ENCODE data around the gene SPRED1. TPM values are rescaled to one million over a fixed set of nuclear protein-coding genes. Genes with fewer than 3 reads are reported as not detected.
"Not testable (repeated sequence)": the region's sequence is repeated elsewhere in the genome, so short reads cannot be mapped to it uniquely, and the experiment has no call there.

Gene SPRED1
- total RNA-seq, 1 donor from 2014 or later = 25.6 TPM

DNA sequence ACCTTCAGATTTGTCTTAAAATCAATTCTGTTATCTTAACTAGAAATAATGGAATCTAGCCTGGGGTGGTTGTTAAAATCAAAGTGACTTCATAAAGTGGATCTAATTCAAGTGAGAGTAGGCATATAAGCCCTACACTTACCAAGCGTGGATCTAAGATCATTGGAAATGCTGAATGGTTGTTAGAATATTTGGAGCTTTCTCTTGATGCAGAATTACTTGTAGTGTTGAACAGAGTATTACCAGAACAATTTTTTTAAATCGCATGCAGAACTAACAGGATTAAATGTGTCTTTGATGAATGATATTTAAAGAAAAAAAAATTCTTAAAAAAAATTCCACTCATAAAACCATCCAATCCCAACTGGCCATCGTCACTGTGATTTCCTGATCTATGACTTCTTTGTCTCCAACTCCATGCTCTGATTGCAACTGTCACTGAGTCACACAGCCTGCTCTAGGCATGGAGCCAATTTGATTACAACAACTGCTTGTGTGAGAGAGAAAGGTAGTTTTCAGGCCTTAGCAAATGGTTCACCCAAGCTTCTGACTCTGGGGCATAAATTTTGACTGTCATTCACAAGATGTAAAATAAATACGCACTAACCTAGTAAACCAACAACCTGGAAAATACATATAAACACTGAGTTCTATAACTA lies 25.9 kb upstream of the SPRED1 start:
- DNase-seq (ENCODE audit: extremely low spot score, unreplicated experiment) = no peak
- no peaks in the 10 kb centered on the region for H3K9me3 Mint-ChIP-seq
- TF ChIP-seq CTCF (conservative IDR thresholded peaks at IDR 0.05) = no peak
- H3K36me3 Mint-ChIP-seq = no peaks in the 10 kb centered on the region
- H3K27me3 Mint-ChIP-seq = no peaks in the 10 kb centered on the region
- peaks cover 22% of the 10 kb centered on the region for H3K4me1 Mint-ChIP-seq (ENCODE audit: unreplicated experiment)
- H3K4me3 Mint-ChIP-seq = no peak overlapping the region
- H3K27ac Mint-ChIP-seq = no peak overlapping the region

- H3K4me1 Mint-ChIP-seq (ENCODE audit: unreplicated experiment) = peaks cover 22% of the 10 kb centered on the region
- H3K27me3 Mint-ChIP-seq = no peaks in the 10 kb centered on the region
- no peak for TF ChIP-seq CTCF (conservative IDR thresholded peaks at IDR 0.05)
- H3K36me3 Mint-ChIP-seq = no peaks in the 10 kb centered on the region
- H3K9me3 Mint-ChIP-seq = no peaks in the 10 kb centered on the region
- DNase-seq (ENCODE audit: extremely low spot score, unreplicated experiment) = no peak
- no peak overlapping the region for H3K4me3 Mint-ChIP-seq
- H3K27ac Mint-ChIP-seq = no peak overlapping the region
Observed at GRCh38 chr15:38227941-38228340, 24.7 kb upstream of the SPRED1 start.

DNA sequence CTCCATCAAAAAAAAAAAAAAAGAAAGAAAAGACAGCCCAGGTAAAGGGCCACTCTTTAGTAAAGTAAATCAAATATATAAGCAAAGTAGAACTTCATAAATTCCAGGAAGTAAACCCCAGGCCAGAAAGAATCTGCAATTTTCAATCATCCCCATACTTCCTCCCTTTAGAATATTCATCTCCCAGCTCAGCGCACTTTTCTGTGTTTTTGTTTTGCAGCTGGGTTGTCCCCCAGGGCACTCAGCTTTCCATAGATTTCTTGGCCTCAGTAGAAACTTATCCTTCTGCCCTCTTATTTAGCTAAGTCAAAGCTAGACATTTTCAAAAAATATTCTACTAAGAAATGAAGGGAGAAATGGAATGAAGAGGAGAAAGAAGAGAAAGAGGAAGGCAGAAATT lies 24.0 kb upstream of the SPRED1 start:
- Mint-ChIP-seq H3K9me3 (no peaks in the 10 kb centered on the region), H3K27ac (no peak overlapping the region), H3K27me3 (no peaks in the 10 kb centered on the region), H3K36me3 (no peaks in the 10 kb centered on the region), H3K4me1 (ENCODE audit: unreplicated experiment) (peaks cover 22% of the 10 kb centered on the region), H3K4me3 (no peak overlapping the region)
- no peak for DNase-seq (ENCODE audit: extremely low spot score, unreplicated experiment)
- TF ChIP-seq CTCF (conservative IDR thresholded peaks at IDR 0.05) = no peak

DNA sequence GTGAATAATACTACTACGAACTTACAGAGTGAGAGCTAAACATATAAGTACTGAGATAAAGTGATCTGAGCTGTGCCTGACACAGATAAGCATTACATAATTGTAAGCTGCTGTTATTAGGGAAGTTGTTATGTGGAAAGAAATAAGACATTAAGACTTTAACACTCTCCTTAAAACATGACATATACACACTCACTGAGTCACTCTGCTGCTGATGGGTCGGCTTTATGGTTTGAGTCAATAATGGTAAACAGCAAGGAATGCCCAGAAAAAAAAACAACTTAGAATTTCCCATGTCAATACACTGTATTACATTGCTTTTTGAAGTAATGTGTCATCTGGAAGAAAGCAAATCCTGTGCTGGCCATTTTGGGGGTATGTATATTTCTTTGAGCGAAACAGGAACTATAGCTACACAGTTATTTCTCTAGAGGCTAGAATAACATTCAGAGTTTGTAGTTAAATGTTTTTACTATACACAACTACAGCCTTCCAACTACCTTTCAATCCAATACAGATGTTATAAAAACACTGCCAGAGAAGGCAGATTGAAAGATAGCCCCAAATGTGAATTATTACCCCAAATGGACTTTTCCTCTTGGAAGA lies 22.8 kb upstream of the SPRED1 start:
- Mint-ChIP-seq H3K27me3 (no peaks in the 10 kb centered on the region), H3K36me3 (no peaks in the 10 kb centered on the region), H3K4me3 (no peak overlapping the region), H3K4me1 (ENCODE audit: unreplicated experiment) (peaks cover 26% of the 10 kb centered on the region), H3K27ac (no peak overlapping the region), H3K9me3 (no peaks in the 10 kb centered on the region)
- no peak for DNase-seq (ENCODE audit: extremely low spot score, unreplicated experiment)
- no peak for TF ChIP-seq CTCF (conservative IDR thresholded peaks at IDR 0.05)

DNA sequence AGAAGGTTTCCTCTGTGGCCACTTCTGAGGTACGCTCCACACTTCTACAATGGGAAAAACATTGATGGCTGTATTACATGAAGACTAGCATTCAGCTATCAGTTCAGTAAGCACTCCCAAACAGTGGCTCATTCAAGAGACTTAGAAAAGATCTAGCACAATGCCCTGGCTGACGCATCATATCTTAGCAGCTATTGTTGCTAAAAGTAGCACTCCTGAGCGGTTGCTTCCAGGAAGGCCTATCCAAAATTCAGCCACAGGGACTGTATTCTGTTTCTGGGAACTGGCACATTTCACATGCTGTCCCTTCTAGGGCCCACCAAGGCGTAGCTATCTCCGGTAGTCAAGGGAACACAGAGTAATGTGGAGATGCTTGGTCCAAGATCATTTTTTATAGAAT lies 21.2 kb upstream of the SPRED1 start:
- Mint-ChIP-seq H3K27me3 (no peaks in the 10 kb centered on the region), H3K4me3 (no peak overlapping the region), H3K36me3 (no peaks in the 10 kb centered on the region), H3K9me3 (no peaks in the 10 kb centered on the region), H3K27ac (no peak overlapping the region), H3K4me1 (ENCODE audit: unreplicated experiment) (peaks cover 20% of the 10 kb centered on the region)
- no peak for DNase-seq (ENCODE audit: extremely low spot score, unreplicated experiment)
- TF ChIP-seq CTCF (conservative IDR thresholded peaks at IDR 0.05) = no peak

DNA sequence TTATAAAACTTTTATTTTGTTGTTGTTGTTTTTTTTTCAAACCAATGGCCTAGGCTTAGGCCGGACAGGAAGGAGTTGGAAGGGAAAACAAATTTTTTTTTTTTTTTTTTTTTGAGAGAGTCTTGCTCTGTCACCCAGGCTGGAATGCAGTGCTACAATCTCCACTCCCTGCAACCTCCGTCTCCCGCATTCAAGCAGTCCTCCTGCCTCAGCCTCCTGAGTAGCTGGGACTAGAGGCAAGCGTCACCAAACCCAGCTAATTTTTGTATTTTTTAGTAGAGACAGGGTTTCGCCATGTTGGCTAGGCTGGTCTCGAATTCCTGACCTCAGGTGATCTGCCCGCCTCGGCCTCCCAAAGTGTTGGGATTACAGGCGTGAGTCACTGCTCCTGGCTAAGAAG lies 15.6 kb upstream of the SPRED1 start:
- H3K4me1 Mint-ChIP-seq (ENCODE audit: unreplicated experiment); H3K36me3 Mint-ChIP-seq; H3K27ac Mint-ChIP-seq; DNase-seq (ENCODE audit: extremely low spot score, unreplicated experiment); H3K4me3 Mint-ChIP-seq; H3K9me3 Mint-ChIP-seq; H3K27me3 Mint-ChIP-seq: not testable (repeated sequence)

Data from type B pancreatic cell (in vitro differentiated cells).